DOHH2 (cell line): ENCODE results near the gene ST3GAL3.

ENCODE experiments used
- CTCF ChIP-seq: fragments of 200-600 bp; sonication (generic); IDR thresholded peaks from one replicate; pipeline ENCODE4 v1.5.1; 2014; ENCODE audit warnings: antibody characterized with exemption, mild to moderate bottlenecking, low read depth, low read length; ENCODE audit not compliant: poor library complexity, severe bottlenecking
- EZH2phosphoT487 ChIP-seq: fragments of 200-600 bp; sonication (generic); IDR thresholded peaks from 2 replicates; pipeline ENCODE4 v1.6.1; 2017; ENCODE audit warnings: borderline replicate concordance, mild to moderate bottlenecking, antibody characterized with exemption, low read length, moderate library complexity, mixed read lengths

- no peak for TF ChIP-seq CTCF
- no peak for TF ChIP-seq EZH2phosphoT487
Observed at GRCh38 chr1:43934986-43935324, 227.6 kb downstream of the ST3GAL3 start.
